HCT116 (cell line): ENCODE measurements around the gene LRRC34. TPM values are rescaled to one million over a fixed set of nuclear protein-coding genes. Genes with fewer than 3 reads are reported as not detected.

Experiments
- ATAC-seq: fragments of 200-7000 bp; cut with Tn5 transposase; 2 replicates; pipeline ENCODE4 v1.9.1; 2020; ENCODE audit warnings: mild to moderate bottlenecking, moderate library complexity
- BruUV-seq: library from RNA; stranded (reverse); fragments of 400-500 nt; replicated peaks from 2 replicates; lab custom pipeline; 2021; lab: Mats Ljungman, UMichigan
- CTCF ChIA-PET: fragments of 300-600 bp; sonication (Branson Sonifier 250); formaldehyde crosslinking; loops from one replicate; lab custom pipeline; 2021; ENCODE audit warnings: antibody characterized with exemption; lab: Charles Lee
- POLR2A ChIA-PET: fragments of 300-600, 350-600 bp; sonication (Branson Sonifier 250); formaldehyde crosslinking; loops from one replicate; lab custom pipeline; 2021; ENCODE audit warnings: antibody characterized with exemption; lab: Charles Lee
- RAD21 ChIA-PET, 2 experiments: fragments of 300-600 bp; sonication (Branson Sonifier 250); formaldehyde crosslinking; loops; one replicate each; lab custom pipeline; 2023; ENCODE audit warnings: low total read pairs in 2 of 2; ENCODE audit not compliant: uncharacterized antibody in 2 of 2, unreplicated experiment in 2 of 2, low non-redundant PET in 1 of 2; lab: Charles Lee
- DNase-seq: peaks from one replicate; pipeline ENCODE4 v3.0.0-alpha.2; 2010; ENCODE audit warnings: low read depth, low spot score
- H2AFZ ChIP-seq: fragments of 200-600 bp; shearing (Covaris generic), sonication (generic); 2 replicates; pipeline ENCODE4 v1.6.1; 2017; ENCODE audit warnings: low read depth, mixed run types, mixed read lengths, antibody characterized with exemption, low read length; ENCODE audit not compliant: poor library complexity, severe bottlenecking
- H3K27ac ChIP-seq: 2 replicates; pipeline ENCODE4 v1.5.1; 2012; ENCODE audit warnings: low read depth, low read length
- H3K27me3 ChIP-seq: fragments of 200-600 bp; sonication (generic); 2 replicates; pipeline ENCODE4 v1.6.1; 2016; ENCODE audit warnings: mixed run types, low read length, mixed read lengths; ENCODE audit not compliant: insufficient read depth
- H3K36me3 ChIP-seq, 2 experiments: fragments of 200-500 bp in 1 of 2; fragments of 200-600 bp in 1 of 2; sonication (Bioruptor generic) in 1 of 2; sonication (generic) in 1 of 2; 2 replicates each; pipeline versions ENCODE4 v1.5.1 to v1.6.1; 2014 to 2016; ENCODE audit warnings: low read length in 2 of 2, inconsistent platforms in 1 of 2, mixed read lengths in 1 of 2, mixed run types in 1 of 2; ENCODE audit not compliant: insufficient read depth in 2 of 2, control insufficient read depth in 1 of 2
- H3K4me1 ChIP-seq, 2 experiments: fragments of 200-600 bp in 1 of 2; sonication (generic) in 1 of 2; 2 replicates each; pipeline versions ENCODE4 v1.5.1 to v1.6.1; 2012 to 2017; ENCODE audit warnings: low read length in 2 of 2, inconsistent platforms in 1 of 2, mild to moderate bottlenecking in 1 of 2, mixed read lengths in 1 of 2, mixed run types in 1 of 2, moderate library complexity in 1 of 2; ENCODE audit not compliant: insufficient read depth in 2 of 2, control insufficient read depth in 1 of 2
- H3K4me2 ChIP-seq: fragments of 200-600 bp; sonication (generic); 2 replicates; pipeline ENCODE4 v1.6.1; 2017; ENCODE audit warnings: mixed run types, low read length, mixed read lengths
- H3K4me3 ChIP-seq, 2 experiments: fragments of 200-600 bp in 1 of 2; sonication (generic) in 1 of 2; replicated peaks in 1 of 2; 2 replicates each; pipeline ENCODE4 v1.5.1; 2011 to 2016; ENCODE audit warnings: low read length in 2 of 2, control low read depth in 1 of 2, low read depth in 1 of 2, mild to moderate bottlenecking in 1 of 2, mixed read lengths in 1 of 2, mixed run types in 1 of 2
- H3K79me2 ChIP-seq: fragments of 200-600 bp; sonication (generic); 2 replicates; pipeline ENCODE4 v1.6.1; 2017; ENCODE audit warnings: mild to moderate bottlenecking, mixed run types, low read length, moderate library complexity, mixed read lengths; ENCODE audit not compliant: insufficient read depth
- H3K9ac ChIP-seq: fragments of 200-600 bp; sonication (generic); 2 replicates; pipeline ENCODE4 v1.6.1; 2016; ENCODE audit warnings: low read length, mixed read lengths
- H3K9me2 ChIP-seq: fragments of 200-600 bp; sonication (generic), shearing (Covaris generic); 2 replicates; pipeline ENCODE4 v1.6.1; 2017; ENCODE audit warnings: mixed run types, mild to moderate bottlenecking, moderate library complexity; ENCODE audit not compliant: insufficient read depth
- H3K9me3 ChIP-seq, 2 experiments: fragments of 200-500 bp in 1 of 2; fragments of 200-600 bp in 1 of 2; sonication (Bioruptor generic) in 1 of 2; sonication (generic) in 1 of 2; 2 replicates each; pipeline ENCODE4 v1.6.1; 2014 to 2017; ENCODE audit warnings: low read length in 2 of 2, mixed read lengths in 2 of 2, inconsistent platforms in 1 of 2, low read depth in 1 of 2, mild to moderate bottlenecking in 1 of 2, mixed run types in 1 of 2, moderate library complexity in 1 of 2; ENCODE audit not compliant: control insufficient read depth in 1 of 2, insufficient read depth in 1 of 2
- H4K20me1 ChIP-seq: fragments of 200-600 bp; sonication (generic), shearing (Covaris generic); 2 replicates; pipeline ENCODE4 v1.6.1; 2017; ENCODE audit warnings: mixed run types, mild to moderate bottlenecking, moderate library complexity; ENCODE audit not compliant: insufficient read depth
- CBX3 ChIP-seq: IDR thresholded peaks from 2 replicates; pipeline ENCODE4 v1.6.1; 2012; ENCODE audit warnings: low read depth
- CEBPB ChIP-seq: IDR thresholded peaks from 2 replicates; pipeline ENCODE4 v1.6.1; 2012; ENCODE audit warnings: low read depth
- EGR1 ChIP-seq: IDR thresholded peaks from 2 replicates; pipeline ENCODE4 v1.6.1; 2012; ENCODE audit warnings: low read depth
- EZH2phosphoT487 ChIP-seq: fragments of 200-600 bp; IDR thresholded peaks from 2 replicates; pipeline ENCODE4 v1.6.1; 2018; ENCODE audit warnings: antibody characterized with exemption, borderline replicate concordance
- FOSL1 ChIP-seq: IDR thresholded peaks from 2 replicates; pipeline ENCODE4 v1.6.1; 2012; ENCODE audit warnings: low read depth
- POLR2AphosphoS5 ChIP-seq: IDR thresholded peaks from 2 replicates; pipeline ENCODE4 v1.6.1; 2011; ENCODE audit warnings: mild to moderate bottlenecking, low read depth, low read length, moderate library complexity
- SIN3A ChIP-seq: IDR thresholded peaks from 2 replicates; pipeline ENCODE4 v1.6.1; 2012; ENCODE audit warnings: low read depth
- SP1 ChIP-seq: IDR thresholded peaks from 2 replicates; pipeline ENCODE4 v1.6.1; 2012; ENCODE audit warnings: low read depth
- SRF ChIP-seq: IDR thresholded peaks from 2 replicates; pipeline ENCODE4 v1.6.1; 2012; ENCODE audit warnings: low read depth
- TCF7L2 ChIP-seq: IDR thresholded peaks from 2 replicates; pipeline ENCODE4 v1.7.0; 2011; ENCODE audit warnings: borderline replicate concordance, inconsistent platforms; ENCODE audit not compliant: insufficient read depth, insufficient read length; ENCODE audit errors: extremely low read depth
- YY1 ChIP-seq: IDR thresholded peaks from 2 replicates; pipeline ENCODE4 v1.6.1; 2011; ENCODE audit warnings: low read length, low read depth, moderate library complexity, mild to moderate bottlenecking; ENCODE audit not compliant: insufficient replicate concordance; ENCODE audit errors: extremely low read depth
- ZFX ChIP-seq: fragments of 450-650 bp; IDR thresholded peaks from 2 replicates; pipeline ENCODE4 v1.6.1; 2017
- ZNF274 ChIP-seq: fragments of 200-500 bp; sonication (Bioruptor generic); IDR thresholded peaks from 2 replicates; pipeline ENCODE4 v1.6.1; 2014; ENCODE audit warnings: mild to moderate bottlenecking, low read depth, low read length, inconsistent platforms
- intact Hi-C: fragments of 100-400 bp; cut with micrococcal nuclease; formaldehyde crosslinking; loops from 2 replicates; pipeline ENCODE4 v1.10.0; 2022
- total RNA-seq: library from RNA; stranded (reverse); gene quantifications from one replicate; pipeline ENCODE4 v1.2.1, GENCODE V29; 2021; ENCODE audit not compliant: unreplicated experiment
- TF ChIP-seq, protein P1 (sequence below): IDR thresholded peaks from 2 replicates; pipeline ENCODE4 v1.6.1; 2012
- TF ChIP-seq, protein P2 (sequence below), 3 experiments: fragments of 200-600 bp in 1 of 3; sonication (generic) in 1 of 3; IDR thresholded peaks in 2 of 3; conservative IDR thresholded peaks in 1 of 3; 2 replicates each; pipeline ENCODE4 v1.5.1; 2012 to 2017; ENCODE audit warnings: low read depth in 2 of 3, low read length in 2 of 3, antibody characterized with exemption in 1 of 3, borderline replicate concordance in 1 of 3, control low read depth in 1 of 3, mild to moderate bottlenecking in 1 of 3, mixed read lengths in 1 of 3, mixed run types in 1 of 3, moderate library complexity in 1 of 3; ENCODE audit not compliant: insufficient read depth in 1 of 3
- TF ChIP-seq, protein P3 (sequence below): IDR thresholded peaks from 2 replicates; pipeline ENCODE4 v1.6.1; 2011; ENCODE audit warnings: mild to moderate bottlenecking, low read length, moderate library complexity; ENCODE audit not compliant: insufficient replicate concordance; ENCODE audit errors: extremely low read depth
- TF ChIP-seq, protein P4 (sequence below): IDR thresholded peaks from 2 replicates; pipeline ENCODE4 v1.6.1; 2012

LRRC34 gene
- total RNA-seq, 1 experiment from 2014 or later: not detected

DNA sequence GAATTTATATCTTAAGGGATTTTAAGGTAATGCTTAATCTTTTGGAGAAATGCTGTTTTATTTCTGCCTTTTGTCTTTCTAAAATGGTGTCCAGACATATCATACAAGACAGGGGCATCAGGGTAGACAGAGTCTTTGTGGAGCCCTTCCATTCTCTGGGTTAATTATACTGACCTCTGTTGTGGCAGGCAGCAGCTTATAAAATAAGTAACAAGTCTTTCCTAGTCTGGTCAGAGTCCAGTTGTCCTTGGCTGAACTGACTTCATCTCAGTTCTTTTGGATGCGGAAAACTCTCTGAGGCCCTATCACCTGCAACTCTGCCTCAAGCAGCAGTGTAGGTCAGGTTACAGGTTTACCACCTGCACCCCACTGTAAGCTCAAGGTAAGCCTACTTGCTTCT lies 20.3 kb downstream of the LRRC34 start (continued):
- TF ChIP-seq YY1: no peak

DNA sequence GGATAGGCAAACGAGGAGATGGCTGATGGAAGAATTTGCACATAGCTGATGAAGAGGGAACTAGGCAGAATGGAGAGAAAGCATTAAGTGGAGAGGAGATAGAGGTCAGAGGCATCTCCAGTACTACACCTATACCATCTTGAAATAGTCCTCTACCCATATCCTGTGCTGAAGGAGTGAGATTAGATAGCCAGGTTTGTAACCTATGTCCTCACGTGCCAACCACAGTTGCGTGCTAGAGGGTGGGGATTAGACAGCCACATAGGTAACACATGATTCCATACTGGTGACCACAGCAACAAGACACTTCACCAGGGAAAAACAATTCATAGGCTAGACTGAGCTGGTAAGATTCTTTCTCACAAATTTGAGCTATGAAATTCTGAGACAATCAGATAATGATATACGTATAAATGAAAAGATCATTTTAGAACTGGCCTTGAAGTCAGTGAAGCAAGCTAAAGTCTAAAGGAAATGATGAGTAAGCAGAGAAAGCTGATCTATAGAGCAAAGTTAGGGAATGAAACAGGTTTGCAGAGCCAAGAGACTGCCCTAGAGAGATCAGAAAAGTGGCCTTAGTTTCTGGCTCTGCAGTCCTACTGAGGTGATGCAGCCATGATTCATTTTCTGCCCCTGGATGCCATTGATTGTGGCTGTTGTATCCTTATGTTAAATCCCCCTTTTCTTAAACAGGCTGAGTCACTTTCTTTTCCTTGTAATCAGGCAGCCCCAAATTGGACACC lies 21.8 kb downstream of the LRRC34 start:
- Histone ChIP-seq H3K27ac (no peak overlapping the region), H3K4me3 (no peak overlapping the region), H3K4me1 (no peaks in the 10 kb centered on the region), H4K20me1 (no peaks in the 10 kb centered on the region), H3K79me2 (no peaks in the 10 kb centered on the region), H3K9me3 (no peaks in the 10 kb centered on the region), H3K27me3 (no peaks in the 10 kb centered on the region), H3K9ac (no peak overlapping the region), H2AFZ (no peak overlapping the region), H3K36me3 (peaks cover 19 to 28% of the 10 kb centered on the region in 2 experiments; a peak in 3 of 4 replicates), H3K4me2 (no peak overlapping the region), H3K9me2 (no peaks in the 10 kb centered on the region)
- TF ChIP-seq CBX3 (no peak), ZFX (no peak), FOSL1 (no peak), SRF (no peak), YY1 (no peak), EGR1 (no peak), SP1 (no peak), SIN3A (no peak), TCF7L2 (no peak), ZNF274 (no peak), POLR2AphosphoS5 (no peak), EZH2phosphoT487 (no peak), CEBPB (no peak)
- TF ChIP-seq, protein P1, sequence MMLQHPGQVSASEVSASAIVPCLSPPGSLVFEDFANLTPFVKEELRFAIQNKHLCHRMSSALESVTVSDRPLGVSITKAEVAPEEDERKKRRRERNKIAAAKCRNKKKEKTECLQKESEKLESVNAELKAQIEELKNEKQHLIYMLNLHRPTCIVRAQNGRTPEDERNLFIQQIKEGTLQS: no peak
- TF ChIP-seq, protein P2, sequence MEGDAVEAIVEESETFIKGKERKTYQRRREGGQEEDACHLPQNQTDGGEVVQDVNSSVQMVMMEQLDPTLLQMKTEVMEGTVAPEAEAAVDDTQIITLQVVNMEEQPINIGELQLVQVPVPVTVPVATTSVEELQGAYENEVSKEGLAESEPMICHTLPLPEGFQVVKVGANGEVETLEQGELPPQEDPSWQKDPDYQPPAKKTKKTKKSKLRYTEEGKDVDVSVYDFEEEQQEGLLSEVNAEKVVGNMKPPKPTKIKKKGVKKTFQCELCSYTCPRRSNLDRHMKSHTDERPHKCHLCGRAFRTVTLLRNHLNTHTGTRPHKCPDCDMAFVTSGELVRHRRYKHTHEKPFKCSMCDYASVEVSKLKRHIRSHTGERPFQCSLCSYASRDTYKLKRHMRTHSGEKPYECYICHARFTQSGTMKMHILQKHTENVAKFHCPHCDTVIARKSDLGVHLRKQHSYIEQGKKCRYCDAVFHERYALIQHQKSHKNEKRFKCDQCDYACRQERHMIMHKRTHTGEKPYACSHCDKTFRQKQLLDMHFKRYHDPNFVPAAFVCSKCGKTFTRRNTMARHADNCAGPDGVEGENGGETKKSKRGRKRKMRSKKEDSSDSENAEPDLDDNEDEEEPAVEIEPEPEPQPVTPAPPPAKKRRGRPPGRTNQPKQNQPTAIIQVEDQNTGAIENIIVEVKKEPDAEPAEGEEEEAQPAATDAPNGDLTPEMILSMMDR (IDR thresholded peaks at IDR 0.05 in 2 of 3, conservative IDR thresholded peaks at IDR 0.05 in 1 of 3; ENCODE audit: borderline replicate concordance in 1 of 3, insufficient read depth in 1 of 3, low read depth in 2 of 3, low read length in 2 of 3): no peak
- TF ChIP-seq, protein P3, sequence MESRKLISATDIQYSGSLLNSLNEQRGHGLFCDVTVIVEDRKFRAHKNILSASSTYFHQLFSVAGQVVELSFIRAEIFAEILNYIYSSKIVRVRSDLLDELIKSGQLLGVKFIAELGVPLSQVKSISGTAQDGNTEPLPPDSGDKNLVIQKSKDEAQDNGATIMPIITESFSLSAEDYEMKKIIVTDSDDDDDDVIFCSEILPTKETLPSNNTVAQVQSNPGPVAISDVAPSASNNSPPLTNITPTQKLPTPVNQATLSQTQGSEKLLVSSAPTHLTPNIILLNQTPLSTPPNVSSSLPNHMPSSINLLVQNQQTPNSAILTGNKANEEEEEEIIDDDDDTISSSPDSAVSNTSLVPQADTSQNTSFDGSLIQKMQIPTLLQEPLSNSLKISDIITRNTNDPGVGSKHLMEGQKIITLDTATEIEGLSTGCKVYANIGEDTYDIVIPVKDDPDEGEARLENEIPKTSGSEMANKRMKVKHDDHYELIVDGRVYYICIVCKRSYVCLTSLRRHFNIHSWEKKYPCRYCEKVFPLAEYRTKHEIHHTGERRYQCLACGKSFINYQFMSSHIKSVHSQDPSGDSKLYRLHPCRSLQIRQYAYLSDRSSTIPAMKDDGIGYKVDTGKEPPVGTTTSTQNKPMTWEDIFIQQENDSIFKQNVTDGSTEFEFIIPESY: no peak
- TF ChIP-seq, protein P4, sequence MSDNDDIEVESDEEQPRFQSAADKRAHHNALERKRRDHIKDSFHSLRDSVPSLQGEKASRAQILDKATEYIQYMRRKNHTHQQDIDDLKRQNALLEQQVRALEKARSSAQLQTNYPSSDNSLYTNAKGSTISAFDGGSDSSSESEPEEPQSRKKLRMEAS: no peak
- ChIA-PET POLR2A (interaction anchor here (1.0 kb wide), 1 partner anchor 17 kb away, joined by 3 read pairs; the partner anchor contains the start of gene MYNN), RAD21 (no interaction called here), CTCF (no interaction called here)
- ATAC-seq: no peak
- DNase-seq: no peak
- no TSS peak for BruUV-seq
- intact Hi-C loops: no loop called here
